ENCODE results near the gene EGLN3. TPM values are rescaled to one million over a fixed set of nuclear protein-coding genes. Genes with fewer than 3 reads are reported as not detected.

Gene EGLN3
- total RNA-seq, 2 experiments from 2014 or later = 3.5 to 4.2 TPM

DNA sequence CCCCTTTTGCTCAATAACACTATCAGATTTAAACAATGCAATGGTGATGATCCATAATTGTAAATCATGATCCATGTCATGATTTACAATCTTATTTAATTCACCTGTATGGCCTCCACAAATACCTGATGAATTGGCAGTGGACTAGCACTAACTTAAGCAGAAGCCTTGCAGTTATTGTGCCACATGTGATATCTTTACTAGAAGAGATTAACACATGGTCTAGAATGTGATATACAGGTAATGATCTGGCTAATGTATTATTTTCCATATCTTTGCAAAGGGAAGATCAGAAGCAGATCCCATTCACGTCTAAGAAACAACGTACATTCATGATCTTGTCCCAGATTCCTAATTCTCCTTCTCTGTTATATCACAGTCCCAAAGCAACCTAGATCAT is 66.0 kb downstream of the EGLN3 start:
- H3K27ac Mint-ChIP-seq = no peak overlapping the region
- ChIA-PET CTCF (interaction anchor here (1.6 kb wide), 1 partner anchor 24 kb away, joined by 3 read pairs; no protein-coding TSS in a partner anchor), POLR2A (no interaction called here)
- DNase-seq (no peak), ATAC-seq (no peak)
- H3K4me3 Mint-ChIP-seq = no peak overlapping the region
- peaks cover under 1% of the 10 kb centered on the region for H3K4me1 Mint-ChIP-seq (ENCODE audit: low read depth)
- no peak for TF ChIP-seq CTCF (IDR thresholded peaks at IDR 0.05)
- no peaks in the 10 kb centered on the region for H3K36me3 Mint-ChIP-seq (ENCODE audit: low read depth)
- intact Hi-C loops (cut with micrococcal nuclease) = no loop called here
- no peaks in the 10 kb centered on the region for H3K27me3 Mint-ChIP-seq
- peaks cover 7% of the 10 kb centered on the region for H3K9me3 Mint-ChIP-seq

- ATAC-seq (no peak), DNase-seq (no peak)
- intact Hi-C loops (cut with micrococcal nuclease) = no loop called here
- TF ChIP-seq CTCF (IDR thresholded peaks at IDR 0.05) = no peak
- Mint-ChIP-seq H3K36me3 (ENCODE audit: low read depth) (peaks cover 2% of the 10 kb centered on the region), H3K9me3 (peaks cover 21% of the 10 kb centered on the region), H3K4me3 (no peak overlapping the region), H3K4me1 (ENCODE audit: low read depth) (peaks cover 5% of the 10 kb centered on the region), H3K27ac (no peak overlapping the region), H3K27me3 (no peaks in the 10 kb centered on the region)
- ChIA-PET POLR2A (no interaction called here), CTCF (interaction anchor here (0.9 to 1.3 kb wide), 2 partner anchors 33 to 38 kb away, joined by 3 read pairs; no protein-coding TSS in a partner anchor)
Measured at GRCh38 chr14:33880330-33880729, 70.5 kb downstream of the EGLN3 start.

DNA sequence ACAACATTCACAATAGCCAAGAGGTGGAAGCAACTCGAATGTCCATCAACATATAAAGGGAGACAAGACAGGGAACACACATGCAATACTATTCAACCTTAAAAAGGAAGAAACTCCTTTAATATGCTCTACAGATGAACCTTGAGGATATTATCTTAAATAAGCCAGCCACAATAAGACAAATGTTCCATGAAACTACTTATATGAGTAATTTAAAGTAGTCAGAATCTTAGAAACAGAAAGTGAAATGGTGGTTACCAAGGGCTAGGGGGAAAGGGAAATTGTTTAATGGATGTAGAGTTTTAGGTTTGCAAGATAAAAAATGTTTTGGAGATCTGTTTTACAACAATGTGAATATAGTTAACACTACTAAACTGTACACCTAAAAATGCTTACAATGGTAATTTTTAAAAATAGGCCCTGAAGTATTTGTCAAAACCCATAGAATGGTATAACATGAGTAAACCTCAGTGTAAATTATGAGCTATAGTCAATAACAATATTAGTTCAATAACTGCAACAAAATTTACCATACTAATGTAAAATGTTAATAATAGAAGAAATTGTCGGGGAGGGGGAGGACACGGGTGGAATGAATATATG is 71.1 kb downstream of the EGLN3 start:
- intact Hi-C loops (cut with micrococcal nuclease) = no loop called here
- H3K4me3 Mint-ChIP-seq = no peak overlapping the region
- no peaks in the 10 kb centered on the region for H3K27me3 Mint-ChIP-seq
- DNase-seq (no peak), ATAC-seq (no peak)
- H3K36me3 Mint-ChIP-seq (ENCODE audit: low read depth) = peaks cover 2% of the 10 kb centered on the region
- ChIA-PET POLR2A (no interaction called here), CTCF (no interaction called here)
- no peak overlapping the region for H3K27ac Mint-ChIP-seq
- TF ChIP-seq CTCF (IDR thresholded peaks at IDR 0.05) = no peak
- H3K4me1 Mint-ChIP-seq (ENCODE audit: low read depth) = peaks cover 5% of the 10 kb centered on the region
- H3K9me3 Mint-ChIP-seq = peaks cover 22% of the 10 kb centered on the region

DNA sequence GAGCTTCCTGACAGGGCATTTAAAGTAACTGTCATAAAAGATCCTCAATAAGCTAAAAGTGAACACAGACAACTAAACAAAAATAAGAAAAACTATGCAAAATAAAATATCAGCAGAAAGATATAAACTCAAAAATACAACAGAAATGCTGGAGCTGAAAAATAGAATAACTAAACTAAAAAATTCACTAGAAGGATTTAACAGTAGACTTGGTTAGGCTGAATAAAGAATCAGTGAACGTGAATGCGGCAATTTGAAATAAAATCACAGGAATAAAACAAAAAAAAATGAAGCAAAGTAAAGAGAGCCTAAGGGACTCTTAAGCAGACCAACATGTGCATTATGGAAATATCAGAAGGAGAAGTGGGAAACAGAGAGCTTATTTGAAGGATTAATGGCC is 74.6 kb downstream of the EGLN3 start:
- CTCF ChIA-PET = interaction anchor here (1.1 to 1.4 kb wide), 2 partner anchors 35 to 222 kb away, joined by 3 to 4 read pairs; no protein-coding TSS in a partner anchor

More for the DNA sequence above, 74.6 kb downstream of the EGLN3 start:
- ATAC-seq (no peak), DNase-seq (no peak)
- Mint-ChIP-seq H3K27me3 (no peaks in the 10 kb centered on the region), H3K9me3 (peaks cover 26% of the 10 kb centered on the region), H3K27ac (no peak overlapping the region), H3K4me3 (no peak overlapping the region), H3K4me1 (ENCODE audit: low read depth) (peaks cover 5% of the 10 kb centered on the region), H3K36me3 (ENCODE audit: low read depth) (peaks cover 2% of the 10 kb centered on the region)
- intact Hi-C loops (cut with micrococcal nuclease) = no loop called here
- no peak for TF ChIP-seq CTCF (IDR thresholded peaks at IDR 0.05)
- POLR2A ChIA-PET = interaction anchor here (0.7 kb wide), 1 partner anchor 33 kb away, joined by 3 read pairs; no protein-coding TSS in a partner anchor

Measured in activated CD8-positive, alpha-beta T cell treated with anti-CD3 and anti-CD28 coated beads for 36 hours (primary cell).